HepG2 (cell line): Measurements from ENCODE around the gene CD6. TPM values are rescaled to one million over a fixed set of nuclear protein-coding genes. Genes with fewer than 3 reads are reported as not detected.

ENCODE experiments used
- BCLAF1 ChIP-seq: fragments of 450-650 bp; IDR thresholded peaks from 2 replicates; pipeline ENCODE4 v1.6.1; 2017; ENCODE audit warnings: mild to moderate bottlenecking
- CEBPZ ChIP-seq: IDR thresholded peaks from 2 replicates; pipeline ENCODE4 v1.6.1; 2012; ENCODE audit warnings: low read length, improper control_type of control experiment
- GABPB1 ChIP-seq: IDR thresholded peaks from 2 replicates; pipeline ENCODE4 v1.6.1; 2016; ENCODE audit warnings: mild to moderate bottlenecking, missing genetic modification reagents, moderate library complexity, missing compliant biosample characterization
- NCOA2 ChIP-seq: sonication (generic); formaldehyde crosslinking; IDR thresholded peaks from 2 replicates; pipeline ENCODE4 v1.8.0; 2022; ENCODE audit warnings: inconsistent platforms
- RERE ChIP-seq: IDR thresholded peaks from 2 replicates; pipeline ENCODE4 v1.6.1; 2016; ENCODE audit warnings: low read depth, missing genetic modification reagents, missing compliant biosample characterization
- TARDBP ChIP-seq: sonication (generic); formaldehyde crosslinking; IDR thresholded peaks from 2 replicates; pipeline ENCODE4 v1.8.0; 2022; ENCODE audit warnings: mild to moderate bottlenecking, missing genetic modification reagents
- ZBTB38 ChIP-seq: sonication (generic); formaldehyde crosslinking; IDR thresholded peaks from 2 replicates; pipeline ENCODE4 v1.5.1; 2020; ENCODE audit warnings: mild to moderate bottlenecking, missing genetic modification reagents
- ZNF710 ChIP-seq: sonication (generic); formaldehyde crosslinking; IDR thresholded peaks from 2 replicates; pipeline ENCODE4 v1.5.0; 2020; ENCODE audit warnings: mild to moderate bottlenecking, missing genetic modification reagents, borderline replicate concordance
- polyA plus RNA-seq, 8 experiments: library from polyadenylated mRNA; depleted of rRNA in 3 of 8; stranded (reverse) in 7 of 8; unstranded in 1 of 8; fragments of >200 nt; fragmentation: Illumina TruSeq in 4 of 8; extraction: Trizol in 4 of 8; gene quantifications; 2 replicates each; pipeline versions ENCODE4 v1.2.1 to v1.2.3, GENCODE V29; 2011 to 2016; ENCODE audit warnings: low read depth in 4 of 8, missing spikeins in 1 of 8, mixed read lengths in 1 of 8; ENCODE audit not compliant: insufficient read depth in 1 of 8
- total RNA-seq, 5 experiments: library from RNA; depleted of rRNA; stranded (reverse); fragments of >200 nt; fragmentation: Illumina TruSeq; extraction: Trizol; gene quantifications; 2 replicates each; pipeline ENCODE4 v1.2.3, GENCODE V29; 2016; ENCODE audit warnings: low read depth in 1 of 5
- TF ChIP-seq, protein P1 (sequence below), 2 experiments: sonication (generic) in 1 of 2; formaldehyde crosslinking in 1 of 2; IDR thresholded peaks; 2 replicates each; pipeline versions ENCODE4 v1.4.0 to v1.6.1; 2018 to 2020; ENCODE audit warnings: missing genetic modification reagents in 2 of 2, borderline replicate concordance in 1 of 2, low read depth in 1 of 2, mild to moderate bottlenecking in 1 of 2, missing biosample characterization in 1 of 2

CD6 gene
- total and polyA plus RNA-seq, 2 of the 13 experiments (the other 11 are each of a cell fraction or from before 2014, with no cell fraction given) = not detected

DNA sequence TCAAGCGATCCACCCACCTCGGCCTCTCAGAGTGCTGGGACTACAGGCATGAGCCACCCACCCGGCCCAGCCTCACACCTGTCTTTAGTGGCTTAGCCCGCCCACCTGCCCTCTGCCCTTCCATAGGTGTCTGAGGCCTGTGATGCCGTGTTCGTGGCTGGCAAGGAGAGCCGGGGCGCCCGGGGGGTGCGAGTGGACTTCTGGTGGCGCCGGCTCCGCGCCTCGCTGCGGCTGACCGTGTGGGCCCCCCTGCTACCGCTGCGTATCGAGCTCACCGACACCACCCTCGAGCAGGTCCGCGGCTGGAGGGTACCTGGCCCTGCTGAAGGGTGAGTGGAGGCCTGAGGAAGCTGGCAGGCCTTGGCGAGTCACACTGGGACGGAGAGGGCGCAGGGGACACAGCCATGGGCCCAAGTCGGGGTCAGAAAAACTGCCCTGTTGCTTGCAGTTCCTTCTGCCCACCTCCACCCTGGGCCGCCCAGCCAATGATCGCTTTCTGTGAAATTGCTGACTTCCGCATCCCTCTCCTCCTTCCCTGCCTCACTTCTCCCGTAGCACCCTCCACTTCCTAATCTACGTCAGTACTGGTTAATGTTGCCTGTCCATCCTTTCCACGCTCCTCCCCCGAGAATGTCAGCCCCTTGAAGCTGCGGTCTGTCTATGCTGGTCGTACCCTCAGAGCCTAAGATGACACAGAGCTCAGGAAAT is 37.9 kb upstream of the CD6 start (continued):
- TF ChIP-seq RERE (CRISPR knock-in tag) (no peak), CEBPZ (no peak), NCOA2 (no peak), GABPB1 (no peak), BCLAF1 (no peak), ZNF710 (no peak), TARDBP (CRISPR knock-in tag) (no peak), ZBTB38 (CRISPR knock-in tag) (no peak)
- TF ChIP-seq, protein P1, sequence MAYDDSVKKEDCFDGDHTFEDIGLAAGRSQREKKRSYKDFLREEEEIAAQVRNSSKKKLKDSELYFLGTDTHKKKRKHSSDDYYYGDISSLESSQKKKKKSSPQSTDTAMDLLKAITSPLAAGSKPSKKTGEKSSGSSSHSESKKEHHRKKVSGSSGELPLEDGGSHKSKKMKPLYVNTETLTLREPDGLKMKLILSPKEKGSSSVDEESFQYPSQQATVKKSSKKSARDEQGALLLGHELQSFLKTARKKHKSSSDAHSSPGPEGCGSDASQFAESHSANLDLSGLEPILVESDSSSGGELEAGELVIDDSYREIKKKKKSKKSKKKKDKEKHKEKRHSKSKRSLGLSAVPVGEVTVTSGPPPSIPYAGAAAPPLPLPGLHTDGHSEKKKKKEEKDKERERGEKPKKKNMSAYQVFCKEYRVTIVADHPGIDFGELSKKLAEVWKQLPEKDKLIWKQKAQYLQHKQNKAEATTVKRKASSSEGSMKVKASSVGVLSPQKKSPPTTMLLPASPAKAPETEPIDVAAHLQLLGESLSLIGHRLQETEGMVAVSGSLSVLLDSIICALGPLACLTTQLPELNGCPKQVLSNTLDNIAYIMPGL (CRISPR knock-in tag; IDR thresholded peaks at IDR 0.05; ENCODE audit: borderline replicate concordance in 1 of 2, low read depth in 1 of 2) = no peak
